GM23338 (cell line): ENCODE results near the gene NHS.

Experiments
- CTCF ChIP-seq, 2 experiments: fragments of 200-600 bp in 1 of 2; sonication (generic) in 1 of 2; conservative IDR thresholded peaks; 2 replicates each; pipeline versions ENCODE4 v1.5.1 to v1.6.1; 2016 to 2017; ENCODE audit warnings: antibody characterized with exemption in 2 of 2, low read depth in 2 of 2, mild to moderate bottlenecking in 2 of 2, moderate library complexity in 1 of 2
- NANOG ChIP-seq: IDR thresholded peaks from 2 replicates; pipeline ENCODE4 v1.6.1; 2016; ENCODE audit warnings: antibody characterized with exemption, borderline replicate concordance
- TF ChIP-seq, protein P1 (sequence below): IDR thresholded peaks from one replicate; pipeline ENCODE4 v1.6.1; 2018; ENCODE audit warnings: antibody characterized with exemption; ENCODE audit not compliant: unreplicated experiment

- TF ChIP-seq CTCF (conservative IDR thresholded peaks at IDR 0.05; ENCODE audit: low read depth in 2 of 2) (no peak), NANOG (no peak)
- TF ChIP-seq, protein P1, sequence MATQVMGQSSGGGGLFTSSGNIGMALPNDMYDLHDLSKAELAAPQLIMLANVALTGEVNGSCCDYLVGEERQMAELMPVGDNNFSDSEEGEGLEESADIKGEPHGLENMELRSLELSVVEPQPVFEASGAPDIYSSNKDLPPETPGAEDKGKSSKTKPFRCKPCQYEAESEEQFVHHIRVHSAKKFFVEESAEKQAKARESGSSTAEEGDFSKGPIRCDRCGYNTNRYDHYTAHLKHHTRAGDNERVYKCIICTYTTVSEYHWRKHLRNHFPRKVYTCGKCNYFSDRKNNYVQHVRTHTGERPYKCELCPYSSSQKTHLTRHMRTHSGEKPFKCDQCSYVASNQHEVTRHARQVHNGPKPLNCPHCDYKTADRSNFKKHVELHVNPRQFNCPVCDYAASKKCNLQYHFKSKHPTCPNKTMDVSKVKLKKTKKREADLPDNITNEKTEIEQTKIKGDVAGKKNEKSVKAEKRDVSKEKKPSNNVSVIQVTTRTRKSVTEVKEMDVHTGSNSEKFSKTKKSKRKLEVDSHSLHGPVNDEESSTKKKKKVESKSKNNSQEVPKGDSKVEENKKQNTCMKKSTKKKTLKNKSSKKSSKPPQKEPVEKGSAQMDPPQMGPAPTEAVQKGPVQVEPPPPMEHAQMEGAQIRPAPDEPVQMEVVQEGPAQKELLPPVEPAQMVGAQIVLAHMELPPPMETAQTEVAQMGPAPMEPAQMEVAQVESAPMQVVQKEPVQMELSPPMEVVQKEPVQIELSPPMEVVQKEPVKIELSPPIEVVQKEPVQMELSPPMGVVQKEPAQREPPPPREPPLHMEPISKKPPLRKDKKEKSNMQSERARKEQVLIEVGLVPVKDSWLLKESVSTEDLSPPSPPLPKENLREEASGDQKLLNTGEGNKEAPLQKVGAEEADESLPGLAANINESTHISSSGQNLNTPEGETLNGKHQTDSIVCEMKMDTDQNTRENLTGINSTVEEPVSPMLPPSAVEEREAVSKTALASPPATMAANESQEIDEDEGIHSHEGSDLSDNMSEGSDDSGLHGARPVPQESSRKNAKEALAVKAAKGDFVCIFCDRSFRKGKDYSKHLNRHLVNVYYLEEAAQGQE = no peak
Measured at GRCh38 chrX:17656556-17656955, 281.6 kb downstream of the NHS start.
